HG02840 (cell line): ENCODE measurements around the gene MESP2.

Experiments used
- ATAC-seq: cut with Tn5 transposase; IDR thresholded peaks from one replicate; pipeline ENCODE4 v1.9.1; 2021; ENCODE audit warnings: mild to moderate bottlenecking, moderate library complexity, moderate number of reproducible peaks; ENCODE audit not compliant: unreplicated experiment, low FRiP score

Gene MESP2, protein sequence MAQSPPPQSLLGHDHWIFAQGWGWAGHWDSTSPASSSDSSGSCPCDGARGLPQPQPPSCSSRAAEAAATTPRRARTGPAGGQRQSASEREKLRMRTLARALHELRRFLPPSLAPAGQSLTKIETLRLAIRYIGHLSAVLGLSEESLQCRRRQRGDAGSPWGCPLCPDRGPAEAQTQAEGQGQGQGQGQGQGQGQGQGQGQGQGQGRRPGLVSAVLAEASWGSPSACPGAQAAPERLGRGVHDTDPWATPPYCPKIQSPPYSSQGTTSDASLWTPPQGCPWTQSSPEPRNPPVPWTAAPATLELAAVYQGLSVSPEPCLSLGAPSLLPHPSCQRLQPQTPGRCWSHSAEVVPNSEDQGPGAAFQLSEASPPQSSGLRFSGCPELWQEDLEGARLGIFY

GRCh38 chr15:89776274-89777072, at the start of gene MESP2:
TSS of gene MESP2 (plus strand) at chr15:89776332. CDS start at chr15:89776358, 26 bp downstream.
- ATAC-seq: no peak

DNA sequence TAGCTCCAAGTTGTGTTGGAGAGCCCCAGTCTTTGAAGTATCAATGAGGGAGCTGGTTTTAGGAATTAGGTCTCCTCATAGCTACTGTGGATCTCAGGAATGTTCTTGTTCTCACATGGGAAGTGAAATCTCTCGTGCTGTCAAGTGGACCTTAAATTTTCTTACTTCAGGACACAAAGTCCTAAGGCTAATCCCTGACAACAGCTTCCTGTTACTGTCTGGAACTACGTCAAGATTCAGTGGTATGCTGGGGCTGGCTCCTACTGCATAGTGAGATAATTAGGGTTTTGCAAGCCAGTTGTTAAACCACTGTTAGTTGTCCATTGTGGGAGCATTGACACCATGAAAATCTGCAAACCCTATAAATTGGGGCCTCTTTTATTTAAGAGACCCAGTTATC, 47.9 kb upstream of the MESP2 start:
- ATAC-seq: no peak

GRCh38 chr15:89731275-89731674, 44.9 kb upstream of the MESP2 start:
- ATAC-seq: no peak

- no peak for ATAC-seq
Observed at GRCh38 chr15:89732451-89733172, 43.5 kb upstream of the MESP2 start.

DNA sequence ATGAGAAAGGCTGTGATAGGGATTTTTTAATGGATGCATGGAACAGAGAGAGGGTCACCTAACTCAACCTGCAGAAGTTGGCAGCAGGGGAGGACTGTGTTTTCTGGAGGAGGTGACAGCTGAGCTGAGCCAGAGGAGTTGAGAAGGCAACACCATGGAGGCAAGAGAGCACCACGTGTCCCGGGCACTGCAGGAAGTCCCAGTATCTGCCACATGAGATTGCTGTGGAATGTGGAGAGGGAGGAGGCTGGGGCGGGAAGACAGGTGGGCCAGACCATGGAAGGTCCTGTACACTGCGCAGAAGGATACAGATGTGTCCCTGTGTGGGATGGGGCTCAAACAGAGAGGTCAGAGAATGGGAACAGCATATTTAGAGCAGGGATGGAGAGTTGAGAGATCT, 40.4 kb upstream of the MESP2 start:
- ATAC-seq: no peak

- no peak for ATAC-seq
Observed at GRCh38 chr15:89740137-89740536, 36.0 kb upstream of the MESP2 start.

GRCh38 chr15:89743011-89743410, 33.1 kb upstream of the MESP2 start:
- ATAC-seq: no peak

- no peak for ATAC-seq
Observed at GRCh38 chr15:89743594-89743993, 32.5 kb upstream of the MESP2 start.

DNA sequence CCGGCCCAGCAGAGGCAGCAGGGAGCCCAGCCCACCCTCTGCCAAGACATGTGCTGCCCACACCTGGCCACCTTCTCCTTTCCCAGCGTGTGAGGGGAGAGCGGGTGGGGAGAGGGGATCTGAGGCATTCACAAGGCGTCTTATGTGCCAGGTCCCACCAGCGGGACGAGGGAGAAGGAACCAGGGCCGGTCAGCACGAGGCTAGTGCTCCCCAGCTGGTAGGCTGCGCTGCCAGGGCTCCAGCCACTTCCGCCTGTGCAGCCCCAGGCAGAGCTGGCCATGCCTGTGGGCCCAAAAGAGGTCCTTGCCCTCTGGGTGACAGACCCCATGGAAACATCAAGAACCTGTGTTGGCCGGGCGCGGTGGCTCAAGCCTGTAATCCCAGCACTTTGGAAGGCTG, 31.0 kb upstream of the MESP2 start:
- no peak for ATAC-seq

DNA sequence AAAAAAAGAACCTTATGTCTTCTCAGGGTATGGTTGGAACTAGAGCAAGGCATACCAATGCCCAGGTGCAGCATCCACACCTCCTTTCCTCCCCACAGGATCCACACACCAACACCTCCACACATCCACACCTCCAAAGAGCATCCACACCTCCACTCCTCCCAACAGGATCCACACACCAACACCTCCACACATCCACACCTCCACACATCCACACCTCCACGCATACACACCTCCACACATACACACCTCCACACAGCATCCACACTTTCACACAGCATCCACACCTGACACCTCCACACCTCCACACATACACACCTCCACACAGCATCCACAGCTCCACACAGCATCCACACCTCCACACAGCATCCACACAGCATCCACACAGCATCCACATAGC, 30.4 kb upstream of the MESP2 start:
- no peak for ATAC-seq

DNA sequence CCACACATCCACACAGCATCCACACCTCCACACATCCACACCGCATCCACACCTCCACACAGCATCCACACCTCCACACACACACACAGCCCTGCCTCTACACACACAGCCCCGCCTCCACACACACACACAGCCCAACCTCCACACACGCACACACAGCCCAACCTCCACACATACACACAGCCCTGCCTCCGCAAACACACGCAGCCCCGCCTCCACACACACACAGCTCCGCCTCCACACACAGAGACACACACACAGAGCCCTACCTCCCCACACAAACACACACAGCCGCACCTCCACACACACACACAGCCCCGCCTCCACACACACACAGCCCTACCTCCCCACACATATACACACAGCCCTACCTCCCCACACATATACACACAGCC, 29.7 kb upstream of the MESP2 start:
- ATAC-seq: no peak

DNA sequence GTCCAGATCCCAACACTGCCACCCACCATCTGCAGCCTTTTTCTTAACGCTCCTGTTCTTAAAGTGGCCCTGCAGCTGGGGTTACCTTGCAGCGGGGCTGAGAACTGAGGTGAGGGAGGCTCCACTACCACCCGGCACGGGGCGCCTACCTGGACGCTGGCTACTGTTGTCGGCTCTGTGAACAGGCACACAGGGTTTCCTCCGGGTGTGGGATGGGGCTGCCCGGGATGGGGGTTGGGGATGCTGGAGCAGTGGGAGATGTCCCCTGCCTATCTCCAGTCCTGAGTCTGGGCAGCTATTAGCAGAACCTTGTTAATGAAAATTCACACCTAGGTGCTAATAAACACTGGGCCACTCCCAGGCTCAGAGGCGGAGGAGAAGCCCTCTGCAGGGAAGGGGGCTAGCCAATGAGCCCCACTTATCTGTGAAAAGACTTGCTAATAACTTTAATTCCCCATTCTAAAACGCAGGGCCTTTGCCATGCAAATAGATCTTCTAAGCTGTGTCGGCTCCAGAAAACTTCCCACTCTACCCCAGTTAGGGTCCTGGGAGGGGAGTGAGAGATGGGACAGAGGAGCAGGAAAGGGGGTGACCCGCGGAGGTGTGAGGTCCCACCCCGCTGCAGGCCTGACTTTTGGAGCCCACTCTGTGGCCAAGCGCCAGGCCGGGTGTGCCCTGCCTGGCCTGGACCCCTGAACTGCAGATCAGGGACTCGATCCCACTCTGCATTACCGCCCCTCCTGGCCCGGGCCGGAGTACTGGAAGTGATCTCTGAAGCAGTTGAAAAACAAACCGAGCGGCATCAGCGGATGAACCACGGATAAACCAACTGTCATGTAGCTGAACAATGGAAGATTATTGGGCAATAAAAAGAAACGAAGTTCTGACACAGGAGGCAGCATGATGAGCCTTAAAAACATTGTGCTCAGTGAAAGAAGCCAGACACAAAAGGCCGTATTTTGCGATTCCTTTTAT, 28.1 kb upstream of the MESP2 start:
- ATAC-seq: no peak

DNA sequence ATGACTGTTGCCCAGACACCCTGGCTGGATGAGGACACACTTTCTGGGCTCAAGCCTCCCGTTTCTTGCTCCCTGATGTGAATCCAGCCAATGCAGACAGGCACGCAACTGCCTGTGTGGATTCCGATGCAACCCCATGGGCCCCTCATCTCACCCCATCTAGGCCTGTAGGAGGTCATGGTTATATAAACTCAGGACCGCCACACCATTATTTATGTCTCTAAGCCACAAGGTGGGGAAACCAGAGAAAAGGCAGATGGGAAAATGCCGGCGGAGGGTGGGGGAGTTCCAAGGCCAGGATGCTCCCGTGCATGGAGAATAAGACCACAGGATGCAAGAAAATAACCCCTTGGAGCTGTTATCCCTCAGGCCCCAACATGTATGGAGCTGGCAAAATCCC, 27.1 kb upstream of the MESP2 start:
- no peak for ATAC-seq

DNA sequence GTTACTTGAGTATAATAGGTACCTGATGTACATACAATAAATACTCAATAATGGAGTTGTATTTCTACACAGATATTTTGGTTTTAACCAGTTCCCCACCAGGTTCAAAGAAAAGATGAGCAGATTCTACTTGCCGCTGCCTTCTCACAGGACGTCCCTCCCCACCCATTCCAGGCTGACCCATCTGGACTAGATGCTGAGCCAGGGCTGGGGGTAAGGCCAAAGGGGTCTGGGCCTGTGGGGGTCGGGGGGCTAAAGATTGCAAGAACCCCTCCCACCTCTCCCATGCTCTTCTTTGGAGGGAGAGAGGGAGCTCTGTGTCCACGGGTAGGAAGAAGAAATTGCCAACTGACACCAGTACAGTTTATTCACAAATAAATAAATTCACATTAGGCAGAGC, 26.6 kb upstream of the MESP2 start:
- no peak for ATAC-seq

DNA sequence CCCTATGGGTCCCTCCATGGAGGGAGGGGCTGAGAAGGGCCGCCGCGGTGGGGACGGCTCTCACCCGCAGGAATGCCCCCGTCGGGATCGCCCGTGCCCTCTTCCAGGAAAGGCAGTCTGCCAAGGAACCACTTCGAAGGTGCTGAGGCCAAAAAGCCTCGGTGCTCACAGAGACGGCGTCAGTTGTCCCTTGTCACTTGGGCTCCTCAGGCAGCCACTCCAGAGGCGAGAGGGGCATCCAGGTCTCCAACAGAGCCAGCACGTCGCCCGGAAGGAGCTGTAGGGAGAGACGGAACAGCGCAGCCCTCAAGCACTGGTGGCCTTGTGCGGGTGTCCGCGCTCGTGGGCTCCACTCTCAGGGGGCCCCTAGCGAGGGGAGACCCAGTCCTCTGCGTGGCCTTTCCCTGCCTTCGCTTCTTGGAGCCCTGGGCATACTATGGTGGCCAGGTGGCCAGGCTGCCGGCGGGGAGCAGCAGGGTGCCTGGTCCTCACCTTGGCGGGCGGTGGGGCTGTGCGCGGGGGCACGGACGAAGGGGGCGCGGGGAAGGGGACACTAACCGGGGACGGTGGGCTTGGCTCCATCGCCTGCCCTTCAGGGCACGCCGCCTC, 26.1 kb upstream of the MESP2 start:
- ATAC-seq: peak; percentile 14

DNA sequence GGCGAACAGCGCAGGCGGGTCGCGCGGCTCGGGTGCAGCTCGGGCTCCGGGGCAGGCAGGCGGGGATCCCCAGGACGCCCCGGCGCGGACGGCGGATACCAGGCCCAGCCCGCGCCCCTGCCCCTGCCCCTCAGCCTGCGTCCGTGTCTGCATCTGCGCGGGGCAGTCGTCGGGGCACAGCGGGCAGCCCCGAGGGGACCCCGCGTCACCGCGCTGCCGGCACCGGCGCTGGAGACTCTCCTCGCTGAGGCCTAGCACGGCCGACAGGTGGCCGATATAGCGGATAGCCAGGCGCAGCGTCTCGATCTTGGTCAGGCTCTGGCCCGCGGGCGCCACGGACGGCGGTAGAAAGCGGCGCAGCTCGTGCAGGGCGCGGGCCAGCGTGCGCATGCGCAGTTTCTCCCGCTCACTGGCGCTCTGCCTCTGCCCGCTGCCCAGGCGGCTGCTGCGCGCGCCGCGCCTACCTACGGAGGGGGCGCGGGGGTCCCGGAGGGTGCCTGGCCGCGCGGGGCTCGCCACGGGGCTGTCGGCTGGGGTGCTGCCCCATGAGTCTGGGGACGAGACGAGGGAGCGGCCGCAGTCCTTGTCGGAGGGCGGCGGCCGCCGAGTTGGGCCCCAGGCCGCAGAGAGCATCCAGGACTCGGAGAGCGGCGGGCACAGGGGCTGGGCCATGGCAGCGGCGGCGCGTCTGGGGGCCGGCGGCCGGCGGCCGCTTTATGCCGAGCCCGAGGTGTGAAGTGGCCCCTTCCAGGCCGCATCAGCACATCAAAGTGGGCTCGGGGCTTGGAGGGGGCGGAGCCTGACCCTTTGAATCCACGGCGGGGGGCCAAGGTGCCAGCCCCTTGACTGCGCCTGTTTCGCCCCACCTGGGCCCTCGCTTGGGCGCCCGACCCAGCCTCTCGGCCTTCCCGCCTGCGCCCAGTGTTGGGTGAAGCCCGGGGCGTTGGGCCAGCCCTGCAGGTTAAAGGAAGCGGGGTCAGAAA, 25.3 kb upstream of the MESP2 start, which contains the start of gene MESP1:
Gene MESP1 (minus strand): TSS at position 690 of the 983 bp plus-strand sequence. CDS start 18 bp downstream, at position 672.
- ATAC-seq: peak; percentile 88

- no peak for ATAC-seq
Observed at GRCh38 chr15:89751748-89752147, 24.4 kb upstream of the MESP2 start.

- no peak for ATAC-seq
Observed at GRCh38 chr15:89753855-89754254, 22.3 kb upstream of the MESP2 start.
